GM18861 (cell line): ENCODE results near the gene HOXA7.
A peak's percentile ranks its signal among the peaks of the same experiment; 100 is the strongest.

Experiments
- ATAC-seq: cut with Tn5 transposase; IDR thresholded peaks from one replicate; pipeline ENCODE4 v1.9.1; 2021; ENCODE audit not compliant: unreplicated experiment

The HOXA7 gene

GRCh38 chr7:27156508-27156898 is at the start of gene HOXA7:
TSS of gene HOXA7 (minus strand) at chr7:27156675. CDS start at chr7:27156545, 130 bp downstream.
- ATAC-seq, result no peak

GRCh38 chr7:27205325-27206280 is 49.1 kb upstream of the HOXA7 start:
- ATAC-seq, result no peak

- no peak for ATAC-seq
Measured at GRCh38 chr7:27204851-27205322, 48.4 kb upstream of the HOXA7 start.

- ATAC-seq, result no peak
Measured at GRCh38 chr7:27203964-27204594, 47.6 kb upstream of the HOXA7 start.

GRCh38 chr7:27203365-27203953 is 47.0 kb upstream of the HOXA7 start:
- no peak for ATAC-seq

- no peak for ATAC-seq
Measured at GRCh38 chr7:27202862-27203134, 46.3 kb upstream of the HOXA7 start.

- no peak for ATAC-seq
Measured at GRCh38 chr7:27202018-27202861, 45.8 kb upstream of the HOXA7 start.

- no peak for ATAC-seq
Measured at GRCh38 chr7:27201580-27202017, 45.1 kb upstream of the HOXA7 start.

GRCh38 chr7:27200761-27201579 is 44.5 kb upstream of the HOXA7 start:
- no peak for ATAC-seq

GRCh38 chr7:27199849-27200760 is 43.6 kb upstream of the HOXA7 start, which contains the start of gene HOXA13:
TSS of gene HOXA13 (minus strand) at chr7:27200091. CDS start at chr7:27200077, 14 bp downstream.
- ATAC-seq, result peak; percentile 59

- no peak for ATAC-seq
Measured at GRCh38 chr7:27198871-27199801, 42.7 kb upstream of the HOXA7 start.

- ATAC-seq, result no peak
Measured at GRCh38 chr7:27198138-27198841, 41.8 kb upstream of the HOXA7 start.

GRCh38 chr7:27197137-27198042 is 40.9 kb upstream of the HOXA7 start:
- no peak for ATAC-seq

- no peak for ATAC-seq
Measured at GRCh38 chr7:27196287-27196767, 39.9 kb upstream of the HOXA7 start.

- ATAC-seq, result no peak
Measured at GRCh38 chr7:27194686-27195379, 38.4 kb upstream of the HOXA7 start.

- ATAC-seq, result no peak
Measured at GRCh38 chr7:27194002-27194352, 37.5 kb upstream of the HOXA7 start.
